NCI-H1092 treated with DMSO at 0.1 percent for 48 hours (cell line): ENCODE data around the gene RASSF10.
"Not testable (repeated sequence)": the region's sequence is repeated elsewhere in the genome, so short reads cannot be mapped to it uniquely, and the experiment has no call there.

Source experiments
- DNase-seq: peaks from one replicate; lab custom pipeline; 2025; lab: John Stamatoyannopoulos, UW

RASSF10 gene

GRCh38 chr11:13026722-13027121 is 17.6 kb downstream of the RASSF10 start:
- DNase-seq = no peak

GRCh38 chr11:13028322-13028721 is 19.2 kb downstream of the RASSF10 start:
- DNase-seq = no peak

GRCh38 chr11:13029872-13030271 is 20.8 kb downstream of the RASSF10 start:
- DNase-seq = no peak

GRCh38 chr11:13030857-13031256 is 21.7 kb downstream of the RASSF10 start:
- DNase-seq = peak; percentile 51

- DNase-seq = no peak
Observed at GRCh38 chr11:13031349-13031748, 22.2 kb downstream of the RASSF10 start.

- no peak for DNase-seq
Observed at GRCh38 chr11:13033760-13034533, 24.8 kb downstream of the RASSF10 start.

- no peak for DNase-seq
Observed at GRCh38 chr11:13035711-13036110, 26.6 kb downstream of the RASSF10 start.

- no peak for DNase-seq
Observed at GRCh38 chr11:13036235-13036634, 27.1 kb downstream of the RASSF10 start.

- no peak for DNase-seq
Observed at GRCh38 chr11:13038366-13038765, 29.2 kb downstream of the RASSF10 start.

- no peak for DNase-seq
Observed at GRCh38 chr11:13039126-13039525, 30.0 kb downstream of the RASSF10 start.

- peak; percentile 9 for DNase-seq
Observed at GRCh38 chr11:13040969-13041561, 31.9 kb downstream of the RASSF10 start.

GRCh38 chr11:13042873-13043342 is 33.8 kb downstream of the RASSF10 start:
- DNase-seq = peak; percentile 35

GRCh38 chr11:13043912-13044628 is 35.0 kb downstream of the RASSF10 start:
- DNase-seq = peak; percentile 6

- not testable (repeated sequence) for DNase-seq
Observed at GRCh38 chr11:13045089-13045488, 36.0 kb downstream of the RASSF10 start.

GRCh38 chr11:13045734-13046133 is 36.6 kb downstream of the RASSF10 start:
- no peak for DNase-seq

- DNase-seq = no peak
Observed at GRCh38 chr11:13046637-13047570, 37.8 kb downstream of the RASSF10 start.

- DNase-seq = no peak
Observed at GRCh38 chr11:13047884-13048283, 38.8 kb downstream of the RASSF10 start.

- DNase-seq = no peak
Observed at GRCh38 chr11:13051257-13051656, 42.1 kb downstream of the RASSF10 start.

- no peak for DNase-seq
Observed at GRCh38 chr11:13052130-13052571, 43.0 kb downstream of the RASSF10 start.

- DNase-seq = no peak
Observed at GRCh38 chr11:13053255-13053917, 44.3 kb downstream of the RASSF10 start.

GRCh38 chr11:13054278-13054677 is 45.2 kb downstream of the RASSF10 start:
- no peak for DNase-seq
